ENCODE results near the gene MRTFA.

GRCh38 chr22:40602231-40602630 is 34.3 kb downstream of the MRTFA start:
- TF ChIP-seq GATA2 (IDR thresholded peaks at IDR 0.05; ENCODE audit: low read depth, low read length) (no peak), GATA3 (IDR thresholded peaks at IDR 0.05; ENCODE audit: low read depth, low read length) (no peak)
